Measurements from ENCODE around the gene LCE2D. TPM values are rescaled to one million over a fixed set of nuclear protein-coding genes. Genes with fewer than 3 reads are reported as not detected.
"Not testable (repeated sequence)": the region's sequence is repeated elsewhere in the genome, so short reads cannot be mapped to it uniquely, and the experiment has no call there.

The LCE2D gene
- total RNA-seq, 6 donors from 2014 or later = not detected

GRCh38 chr1:152658649-152659048 lies 4.5 kb upstream of the LCE2D start:
- ATAC-seq (ENCODE audit: low FRiP score in 2 of 2) = no peak

DNA sequence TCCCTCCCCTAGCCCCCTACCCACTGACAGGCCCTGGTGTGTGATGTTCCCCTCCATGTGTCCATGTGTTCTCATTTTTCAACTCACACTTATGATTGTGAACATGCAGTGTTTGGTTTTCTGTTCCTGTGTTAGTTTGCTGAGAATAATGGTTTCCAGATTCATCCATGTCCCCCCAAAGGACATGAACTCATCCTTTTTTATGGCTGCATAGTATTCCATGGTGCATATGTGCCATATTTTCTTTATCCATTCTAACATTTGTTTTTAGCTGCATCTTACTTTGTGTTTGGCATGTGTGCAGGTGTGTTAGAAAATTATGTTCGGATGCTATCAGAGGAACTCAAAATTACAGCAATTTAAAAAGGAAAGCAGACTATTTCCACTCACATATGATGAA lies 3.0 kb downstream of the LCE2D start:
- not testable (repeated sequence) for H3K4me3 ChIP-seq; H3K36me3 ChIP-seq; ATAC-seq (ENCODE audit: low FRiP score in 2 of 2); H3K27me3 ChIP-seq; H3K9me3 ChIP-seq; H3K4me1 ChIP-seq; H3K27ac ChIP-seq; DNase-seq
- WGBS, 2 donors = 88 to 91% methylated on average over 1 of the region's 1 CpG

More at GRCh38 chr1:152658649-152659048, 4.5 kb upstream of the LCE2D start:
- Histone ChIP-seq H3K36me3 (no peaks in the 10 kb centered on the region), H3K27ac (no peak overlapping the region), H3K9me3 (no peaks in the 10 kb centered on the region), H3K4me3 (no peak overlapping the region), H3K4me1 (no peaks in the 10 kb centered on the region), H3K27me3 (no peaks in the 10 kb centered on the region)
- WGBS, 2 donors = 83 to 89% methylated on average over 3 of the region's 3 CpGs
- TF ChIP-seq, protein P1, sequence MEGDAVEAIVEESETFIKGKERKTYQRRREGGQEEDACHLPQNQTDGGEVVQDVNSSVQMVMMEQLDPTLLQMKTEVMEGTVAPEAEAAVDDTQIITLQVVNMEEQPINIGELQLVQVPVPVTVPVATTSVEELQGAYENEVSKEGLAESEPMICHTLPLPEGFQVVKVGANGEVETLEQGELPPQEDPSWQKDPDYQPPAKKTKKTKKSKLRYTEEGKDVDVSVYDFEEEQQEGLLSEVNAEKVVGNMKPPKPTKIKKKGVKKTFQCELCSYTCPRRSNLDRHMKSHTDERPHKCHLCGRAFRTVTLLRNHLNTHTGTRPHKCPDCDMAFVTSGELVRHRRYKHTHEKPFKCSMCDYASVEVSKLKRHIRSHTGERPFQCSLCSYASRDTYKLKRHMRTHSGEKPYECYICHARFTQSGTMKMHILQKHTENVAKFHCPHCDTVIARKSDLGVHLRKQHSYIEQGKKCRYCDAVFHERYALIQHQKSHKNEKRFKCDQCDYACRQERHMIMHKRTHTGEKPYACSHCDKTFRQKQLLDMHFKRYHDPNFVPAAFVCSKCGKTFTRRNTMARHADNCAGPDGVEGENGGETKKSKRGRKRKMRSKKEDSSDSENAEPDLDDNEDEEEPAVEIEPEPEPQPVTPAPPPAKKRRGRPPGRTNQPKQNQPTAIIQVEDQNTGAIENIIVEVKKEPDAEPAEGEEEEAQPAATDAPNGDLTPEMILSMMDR (IDR thresholded peaks at IDR 0.05) = no peak
- TF ChIP-seq EP300 (IDR thresholded peaks at IDR 0.05) (no peak), POLR2AphosphoS5 (IDR thresholded peaks at IDR 0.05) (no peak), POLR2A (IDR thresholded peaks at IDR 0.05) (no peak)
- no peak for DNase-seq

- 93% methylated on average over 2 to 5 of the region's 5 CpGs for WGBS, 2 donors
- H3K27me3 ChIP-seq = no peaks in the 10 kb centered on the region
Measured at GRCh38 chr1:152667648-152668047, 4.5 kb downstream of the LCE2D start.

DNA sequence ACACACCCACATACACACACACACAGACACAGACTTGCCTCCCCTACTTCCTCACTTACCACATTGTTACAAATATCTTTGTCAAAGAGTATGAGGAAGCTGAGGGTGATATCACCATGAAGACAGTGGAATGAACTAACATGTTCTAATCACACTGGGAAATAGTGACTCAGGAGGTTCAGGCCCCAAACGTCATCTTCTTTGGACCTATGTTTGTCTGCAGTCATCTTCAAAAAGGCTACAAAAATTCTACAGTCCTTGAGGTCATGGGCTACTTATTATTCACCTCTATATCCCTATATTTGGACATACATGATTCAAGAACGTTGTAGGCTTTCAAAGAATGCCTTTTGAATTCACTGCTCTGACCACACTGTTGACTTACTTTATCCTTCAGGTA lies 9.8 kb downstream of the LCE2D start:
- no peak for TF ChIP-seq POLR2AphosphoS5 (IDR thresholded peaks at IDR 0.05)
- no peak for TF ChIP-seq POLR2A (IDR thresholded peaks at IDR 0.05)
- no peak for TF ChIP-seq EP300 (IDR thresholded peaks at IDR 0.05)
- TF ChIP-seq, protein P1 (IDR thresholded peaks at IDR 0.05) = no peak
- no peak overlapping the region for H3K27ac ChIP-seq
- 43 to 44% methylated on average over 2 of the region's 2 CpGs for WGBS, 2 donors
- DNase-seq = no peak
- H3K4me3 ChIP-seq = no peak overlapping the region
- no peak for ATAC-seq (ENCODE audit: low FRiP score in 2 of 2)
- H3K4me1 ChIP-seq = no peaks in the 10 kb centered on the region
- H3K27me3 ChIP-seq = no peaks in the 10 kb centered on the region
- H3K9me3 ChIP-seq = no peaks in the 10 kb centered on the region
- H3K36me3 ChIP-seq = no peaks in the 10 kb centered on the region

More at GRCh38 chr1:152667648-152668047, 4.5 kb downstream of the LCE2D start:
- no peak for ATAC-seq (ENCODE audit: low FRiP score in 2 of 2)
- no peaks in the 10 kb centered on the region for H3K9me3 ChIP-seq
- no peaks in the 10 kb centered on the region for H3K36me3 ChIP-seq
- DNase-seq = no peak
- no peaks in the 10 kb centered on the region for H3K4me1 ChIP-seq
- H3K4me3 ChIP-seq = no peak overlapping the region
- no peak for TF ChIP-seq EP300 (IDR thresholded peaks at IDR 0.05)
- no peak for TF ChIP-seq POLR2A (IDR thresholded peaks at IDR 0.05)
- TF ChIP-seq, protein P1 (IDR thresholded peaks at IDR 0.05) = no peak
- TF ChIP-seq POLR2AphosphoS5 (IDR thresholded peaks at IDR 0.05) = no peak
- no peak overlapping the region for H3K27ac ChIP-seq

- H3K4me3 ChIP-seq; H3K27ac ChIP-seq; H3K9me3 ChIP-seq; H3K4me1 ChIP-seq; H3K36me3 ChIP-seq; DNase-seq; ATAC-seq (ENCODE audit: low FRiP score in 2 of 2); H3K27me3 ChIP-seq: not testable (repeated sequence)
- WGBS, 2 donors = 79% methylated on average over 3 of the region's 3 CpGs; no CpG with 5 or more reads in 1 of the 2 donors
Measured at GRCh38 chr1:152674983-152675382, 11.8 kb downstream of the LCE2D start, which contains the start of gene LCE2C. TSS of gene LCE2C (plus strand) at chr1:152675279. CDS start at chr1:152676016, 737 bp downstream.

- Histone ChIP-seq H3K4me1 (no peaks in the 10 kb centered on the region), H3K27ac (no peak overlapping the region), H3K4me3 (no peak overlapping the region), H3K27me3 (no peaks in the 10 kb centered on the region), H3K36me3 (no peaks in the 10 kb centered on the region), H3K9me3 (no peaks in the 10 kb centered on the region)
- DNase-seq (peak in 1 of 2 donors; percentile 4), ATAC-seq (ENCODE audit: low FRiP score in 2 of 2) (no peak)
- WGBS, 2 donors = 68 to 70% methylated on average over 5 to 6 of the region's 6 CpGs
- TF ChIP-seq EP300 (IDR thresholded peaks at IDR 0.05) = no peak
- TF ChIP-seq, protein P1 (IDR thresholded peaks at IDR 0.05) = no peak
- no peak for TF ChIP-seq POLR2AphosphoS5 (IDR thresholded peaks at IDR 0.05)
- TF ChIP-seq POLR2A (IDR thresholded peaks at IDR 0.05) = no peak
Measured at GRCh38 chr1:152679459-152679858, 16.3 kb downstream of the LCE2D start.

All from upper lobe of left lung (tissue), 6 donors.